Glutamatergic neuron (in vitro differentiated cells): ENCODE data around the gene ATP8B4. TPM values are rescaled to one million over a fixed set of nuclear protein-coding genes. Genes with fewer than 3 reads are reported as not detected.

Source experiments
- DNase-seq: peaks from one replicate; pipeline ENCODE4 v3.0.0; 2022
- H3K27ac Mint-ChIP-seq: one replicate; pipeline ENCODE4 v1.8.0; 2020; ENCODE audit warnings: mild to moderate bottlenecking, mixed read lengths, inconsistent platforms; ENCODE audit not compliant: unreplicated experiment
- H3K27me3 Mint-ChIP-seq: one replicate; pipeline ENCODE4 v1.8.0; 2020; ENCODE audit warnings: mild to moderate bottlenecking, moderate library complexity, mixed read lengths, inconsistent platforms; ENCODE audit not compliant: unreplicated experiment
- H3K36me3 Mint-ChIP-seq: one replicate; pipeline ENCODE4 v1.8.0; 2020; ENCODE audit warnings: mild to moderate bottlenecking, mixed read lengths, inconsistent platforms; ENCODE audit not compliant: unreplicated experiment
- H3K4me1 Mint-ChIP-seq: one replicate; pipeline ENCODE4 v1.8.0; 2020; ENCODE audit warnings: mild to moderate bottlenecking, low read depth, mixed read lengths, inconsistent platforms; ENCODE audit not compliant: unreplicated experiment
- H3K4me3 Mint-ChIP-seq: one replicate; pipeline ENCODE4 v1.8.0; 2020; ENCODE audit warnings: mild to moderate bottlenecking, mixed read lengths, inconsistent platforms; ENCODE audit not compliant: unreplicated experiment
- H3K9me3 Mint-ChIP-seq: one replicate; pipeline ENCODE4 v1.8.0; 2020; ENCODE audit warnings: mild to moderate bottlenecking, moderate library complexity, mixed read lengths, inconsistent platforms; ENCODE audit not compliant: unreplicated experiment
- total RNA-seq: library from RNA; stranded (reverse); fragmentation: NEBNext Ultra II Directional; extraction: Animal tissue kit (Norgen Biotek cat#: 25700); gene quantifications from one replicate; pipeline ENCODE4 v1.2.1, GENCODE V29; 2021; ENCODE audit not compliant: unreplicated experiment
- TF ChIP-seq, protein P1 (sequence below): fragments of 200-600 bp; sonication (generic); IDR thresholded peaks from one replicate; pipeline ENCODE4 v1.5.0; 2021; ENCODE audit not compliant: partially characterized antibody, unreplicated experiment

Gene ATP8B4
- total RNA-seq, 1 donor from 2014 or later = not detected

GRCh38 chr15:50140098-50140497, 21.1 kb upstream of the ATP8B4 start:
- no peak overlapping the region for H3K4me3 Mint-ChIP-seq
- peaks cover 2% of the 10 kb centered on the region for H3K9me3 Mint-ChIP-seq
- H3K36me3 Mint-ChIP-seq = no peaks in the 10 kb centered on the region

DNA sequence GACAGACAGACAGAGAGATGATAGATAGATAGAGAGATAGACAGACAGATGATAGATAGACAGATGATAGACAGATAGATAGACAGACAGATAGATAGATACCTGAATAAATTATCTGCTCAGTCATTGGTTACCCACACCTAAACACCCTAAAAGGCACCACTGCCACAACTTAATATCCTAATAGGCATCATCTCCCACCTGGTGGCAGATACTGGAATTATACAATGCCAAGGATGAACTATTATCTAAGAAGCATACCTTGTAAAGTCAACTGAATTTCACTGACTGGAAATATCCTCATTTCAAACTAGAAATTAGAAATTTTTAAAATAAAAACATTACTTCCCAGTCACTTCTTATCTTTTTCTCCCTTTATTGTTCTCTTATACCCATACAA, 19.4 kb upstream of the ATP8B4 start:
- Mint-ChIP-seq H3K27me3 (peaks cover 2% of the 10 kb centered on the region), H3K4me3 (no peak overlapping the region), H3K4me1 (no peaks in the 10 kb centered on the region), H3K36me3 (no peaks in the 10 kb centered on the region), H3K27ac (no peak overlapping the region), H3K9me3 (peaks cover 2% of the 10 kb centered on the region)
- TF ChIP-seq, protein P1, sequence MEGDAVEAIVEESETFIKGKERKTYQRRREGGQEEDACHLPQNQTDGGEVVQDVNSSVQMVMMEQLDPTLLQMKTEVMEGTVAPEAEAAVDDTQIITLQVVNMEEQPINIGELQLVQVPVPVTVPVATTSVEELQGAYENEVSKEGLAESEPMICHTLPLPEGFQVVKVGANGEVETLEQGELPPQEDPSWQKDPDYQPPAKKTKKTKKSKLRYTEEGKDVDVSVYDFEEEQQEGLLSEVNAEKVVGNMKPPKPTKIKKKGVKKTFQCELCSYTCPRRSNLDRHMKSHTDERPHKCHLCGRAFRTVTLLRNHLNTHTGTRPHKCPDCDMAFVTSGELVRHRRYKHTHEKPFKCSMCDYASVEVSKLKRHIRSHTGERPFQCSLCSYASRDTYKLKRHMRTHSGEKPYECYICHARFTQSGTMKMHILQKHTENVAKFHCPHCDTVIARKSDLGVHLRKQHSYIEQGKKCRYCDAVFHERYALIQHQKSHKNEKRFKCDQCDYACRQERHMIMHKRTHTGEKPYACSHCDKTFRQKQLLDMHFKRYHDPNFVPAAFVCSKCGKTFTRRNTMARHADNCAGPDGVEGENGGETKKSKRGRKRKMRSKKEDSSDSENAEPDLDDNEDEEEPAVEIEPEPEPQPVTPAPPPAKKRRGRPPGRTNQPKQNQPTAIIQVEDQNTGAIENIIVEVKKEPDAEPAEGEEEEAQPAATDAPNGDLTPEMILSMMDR = no peak
- no peak for DNase-seq

More at GRCh38 chr15:50140098-50140497, 21.1 kb upstream of the ATP8B4 start:
- DNase-seq = no peak
- TF ChIP-seq, protein P1 = no peak
- peaks cover 2% of the 10 kb centered on the region for H3K4me1 Mint-ChIP-seq
- peaks cover 2% of the 10 kb centered on the region for H3K27me3 Mint-ChIP-seq
- no peak overlapping the region for H3K27ac Mint-ChIP-seq

- H3K27ac Mint-ChIP-seq = no peak overlapping the region
- no peak for DNase-seq
- H3K9me3 Mint-ChIP-seq = peaks cover 2% of the 10 kb centered on the region
- H3K36me3 Mint-ChIP-seq = no peaks in the 10 kb centered on the region
- no peak overlapping the region for H3K4me3 Mint-ChIP-seq
- H3K4me1 Mint-ChIP-seq = no peaks in the 10 kb centered on the region
- H3K27me3 Mint-ChIP-seq = peaks cover 2% of the 10 kb centered on the region
- TF ChIP-seq, protein P1 = no peak
Observed at GRCh38 chr15:50137893-50138292, 18.9 kb upstream of the ATP8B4 start.

DNA sequence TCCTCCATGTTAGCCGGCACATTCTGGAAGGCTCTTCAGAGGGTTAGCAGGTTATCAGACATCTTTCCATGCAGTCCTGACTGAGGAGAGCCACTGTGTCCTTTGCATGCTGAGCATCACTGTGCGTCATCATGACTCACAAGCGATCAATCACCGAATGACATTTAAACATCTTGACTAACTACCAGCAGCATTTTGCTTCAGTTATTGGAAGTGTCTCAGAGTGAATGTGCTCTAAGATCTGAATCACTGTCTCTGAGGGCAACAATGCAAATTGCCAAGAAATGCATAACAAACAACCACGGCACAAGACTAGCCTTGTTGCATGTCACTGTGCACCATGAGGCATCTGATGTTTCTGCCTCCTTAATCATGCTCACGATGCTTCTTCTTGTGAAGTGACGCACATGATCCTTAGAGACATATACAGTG, 18.3 kb upstream of the ATP8B4 start:
- no peaks in the 10 kb centered on the region for H3K4me1 Mint-ChIP-seq
- DNase-seq = no peak
- H3K27me3 Mint-ChIP-seq = peaks cover 2% of the 10 kb centered on the region
- no peak overlapping the region for H3K27ac Mint-ChIP-seq
- TF ChIP-seq, protein P1 = no peak
- H3K36me3 Mint-ChIP-seq = no peaks in the 10 kb centered on the region
- H3K9me3 Mint-ChIP-seq = peaks cover 2% of the 10 kb centered on the region
- H3K4me3 Mint-ChIP-seq = no peak overlapping the region

GRCh38 chr15:50135031-50135551, 16.1 kb upstream of the ATP8B4 start:
- H3K27me3 Mint-ChIP-seq = no peaks in the 10 kb centered on the region
- H3K27ac Mint-ChIP-seq = no peak overlapping the region
- peaks cover 3% of the 10 kb centered on the region for H3K9me3 Mint-ChIP-seq
- H3K4me1 Mint-ChIP-seq = no peaks in the 10 kb centered on the region
- no peak for DNase-seq
- H3K4me3 Mint-ChIP-seq = no peak overlapping the region
- no peaks in the 10 kb centered on the region for H3K36me3 Mint-ChIP-seq
- TF ChIP-seq, protein P1 = no peak
